ENCODE data around the gene TOR4A.
"Not testable (repeated sequence)": the region's sequence is repeated elsewhere in the genome, so short reads cannot be mapped to it uniquely, and the experiment has no call there.

Gene TOR4A

GRCh38 chr9:137239541-137240200 lies 37.9 kb upstream of the TOR4A start:
- DNase-seq, result not testable (repeated sequence)

GRCh38 chr9:137240318-137240840 lies 37.1 kb upstream of the TOR4A start:
- DNase-seq, result peak; percentile 83

GRCh38 chr9:137240841-137241489 lies 36.6 kb upstream of the TOR4A start, which contains the start of gene TUBB4B:
TUBB4B (plus strand) TSS chr9:137241287; CDS start chr9:137241361, 74 bp downstream.
- peak; percentile 100 for DNase-seq

GRCh38 chr9:137241490-137242268 lies 35.8 kb upstream of the TOR4A start:
- DNase-seq, result no peak

- DNase-seq, result no peak
Measured at GRCh38 chr9:137242269-137243203, 35.0 kb upstream of the TOR4A start.

GRCh38 chr9:137243266-137243625 lies 34.3 kb upstream of the TOR4A start:
- DNase-seq, result not testable (repeated sequence)

GRCh38 chr9:137243626-137244485 lies 33.7 kb upstream of the TOR4A start:
- DNase-seq, result no peak

GRCh38 chr9:137244486-137245449 lies 32.8 kb upstream of the TOR4A start:
- no peak for DNase-seq

GRCh38 chr9:137245450-137246421 lies 31.8 kb upstream of the TOR4A start:
- no peak for DNase-seq

- no peak for DNase-seq
Measured at GRCh38 chr9:137247135-137247915, 30.2 kb upstream of the TOR4A start.

GRCh38 chr9:137247916-137248175 lies 29.7 kb upstream of the TOR4A start:
- no peak for DNase-seq

GRCh38 chr9:137250329-137251193 lies 27.0 kb upstream of the TOR4A start:
- DNase-seq, result no peak

GRCh38 chr9:137251194-137251461 lies 26.4 kb upstream of the TOR4A start, which contains the start of gene STPG3:
STPG3 (plus strand) TSS chr9:137251286; CDS start chr9:137251287, 1 bp downstream.
- DNase-seq, result no peak

GRCh38 chr9:137251490-137252268 lies 25.8 kb upstream of the TOR4A start:
- DNase-seq, result no peak

- DNase-seq, result no peak
Measured at GRCh38 chr9:137252555-137253506, 24.7 kb upstream of the TOR4A start.
